ENCODE data around the gene PTPN23.
"Not testable (repeated sequence)": the region's sequence is repeated elsewhere in the genome, so short reads cannot be mapped to it uniquely, and the experiment has no call there.

Gene PTPN23

DNA sequence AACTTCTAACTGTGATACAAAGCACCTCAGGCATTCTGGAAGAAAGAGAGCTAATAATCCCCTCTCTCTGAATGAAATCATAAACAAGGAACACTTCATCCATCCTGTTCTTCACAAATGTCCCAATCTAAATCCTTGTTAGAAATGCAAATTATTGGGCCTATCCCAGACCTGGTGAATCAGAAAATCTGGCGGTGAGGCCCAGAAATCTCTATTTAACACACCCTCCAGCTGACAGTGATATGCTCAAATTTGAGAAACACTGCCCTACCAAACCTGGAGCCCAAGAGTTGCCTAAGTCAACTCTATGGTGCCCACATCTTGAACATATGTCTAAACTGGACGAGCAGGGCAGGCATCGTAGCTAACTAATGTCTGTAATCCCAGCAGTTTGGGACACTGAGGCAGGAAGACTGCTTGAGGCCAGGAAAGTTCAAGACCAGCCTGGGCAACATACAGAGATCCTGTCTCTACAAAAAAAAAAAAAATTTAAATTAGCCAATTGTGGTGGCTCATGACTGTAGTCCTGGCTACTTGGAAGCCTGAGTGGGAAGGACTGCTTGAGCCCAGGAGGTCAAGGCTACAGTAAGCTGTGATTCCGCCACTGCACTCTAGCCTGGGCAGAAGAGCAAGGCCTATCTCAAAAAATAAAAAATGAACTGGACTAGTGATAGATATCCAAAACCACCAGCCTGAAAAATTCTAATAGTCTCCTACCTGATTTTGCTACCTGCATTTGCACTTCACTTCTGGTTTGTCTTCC lies 71.8 kb downstream of the PTPN23 start:
- no peak for DNase-seq

DNA sequence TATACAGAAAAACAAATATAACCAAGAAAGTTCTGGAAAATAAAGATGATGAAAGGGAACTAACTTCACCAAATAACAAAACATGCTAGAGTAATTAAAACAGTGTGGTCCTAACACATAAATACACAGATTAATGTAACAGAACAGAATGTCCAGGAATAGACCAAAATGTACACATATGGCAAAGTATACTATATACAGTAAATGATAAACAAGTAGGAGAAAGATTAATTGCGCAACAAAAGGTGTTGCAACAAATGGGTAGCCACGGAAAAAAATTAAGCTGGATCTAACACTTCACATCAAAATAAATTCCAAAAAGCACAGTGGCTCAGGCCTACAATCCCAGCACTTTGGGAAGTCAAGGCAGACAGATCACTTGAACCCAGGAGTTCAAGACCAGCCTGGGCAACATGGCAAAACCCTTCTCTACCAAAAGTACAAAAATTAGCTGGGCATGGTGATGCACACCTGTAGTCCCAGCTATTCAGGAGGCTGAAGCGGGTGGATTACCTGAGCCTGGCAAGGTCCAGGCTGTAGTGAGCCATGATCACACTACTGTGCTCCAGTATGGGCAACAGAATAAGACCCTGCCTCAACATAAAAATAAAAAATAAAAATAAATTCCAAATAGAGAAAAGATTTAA lies 75.1 kb downstream of the PTPN23 start:
- DNase-seq = no peak

DNA sequence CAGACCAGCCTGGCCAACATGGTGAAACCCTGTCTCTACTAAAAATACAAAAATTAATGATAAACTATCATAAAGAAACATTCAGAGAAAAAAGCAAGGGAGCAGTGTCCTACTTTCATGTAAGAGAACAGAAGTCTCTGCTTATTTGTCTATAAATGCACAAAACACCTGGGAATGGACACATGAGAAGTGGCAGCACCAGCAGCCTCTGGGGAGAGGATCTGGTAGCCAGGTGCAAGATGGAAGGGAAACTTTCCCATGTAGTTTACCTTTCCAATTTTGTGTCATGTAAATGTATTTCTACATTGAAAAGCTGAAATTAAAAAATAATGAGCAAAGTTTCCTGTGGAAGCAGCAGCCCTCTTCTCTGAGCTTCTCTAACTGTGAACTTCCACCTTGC lies 76.2 kb downstream of the PTPN23 start:
- no peak for DNase-seq

DNA sequence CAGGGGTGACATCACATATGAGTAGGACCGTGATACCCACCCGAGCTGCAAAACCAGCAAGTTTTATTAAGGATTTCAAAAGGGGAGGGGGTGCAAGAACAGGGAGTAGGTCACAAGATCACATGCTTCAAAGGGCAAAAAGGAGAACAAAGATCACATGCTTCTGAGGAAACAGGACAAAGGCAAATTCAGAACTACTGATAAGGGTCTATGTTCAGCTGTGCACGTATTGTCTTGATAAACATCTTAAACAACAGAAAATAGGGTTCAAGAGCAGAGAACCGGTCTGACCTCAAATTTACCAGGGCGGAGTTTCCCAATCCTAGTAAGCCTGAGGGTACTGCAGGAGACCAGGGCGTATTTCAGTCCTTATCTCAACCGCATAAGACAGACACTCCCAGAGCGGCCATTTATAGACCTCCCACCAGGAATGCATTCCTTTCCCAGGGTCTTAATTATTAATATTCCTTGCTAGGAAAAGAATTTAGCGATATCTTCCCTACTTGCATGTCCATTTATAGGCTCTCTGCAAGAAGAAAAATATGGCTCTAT lies 78.8 kb downstream of the PTPN23 start:
- DNase-seq = not testable (repeated sequence)

Measured in DMS153 (cell line).